Measurements from ENCODE around the gene ETV2. TPM values are rescaled to one million over a fixed set of nuclear protein-coding genes. Genes with fewer than 3 reads are reported as not detected.
"Not testable (repeated sequence)": the region's sequence is repeated elsewhere in the genome, so short reads cannot be mapped to it uniquely, and the experiment has no call there.

Gene ETV2
- total RNA-seq, 1 donor: 0.36 TPM

- Histone ChIP-seq H3K27me3 (ENCODE audit: insufficient read depth, low read length) (no peaks in the 10 kb centered on the region), H3K4me3 (ENCODE audit: insufficient read depth, low read length) (peak within 1 kb of the TSS; percentile 88), H4K20me1 (ENCODE audit: insufficient read depth, low read length) (peaks cover 9% of the 10 kb centered on the region), H3K79me2 (ENCODE audit: insufficient read depth, low read length) (peaks cover 32% of the 10 kb centered on the region), H3K27ac (ENCODE audit: low read depth, low read length) (peak within 1 kb of the TSS; percentile 74), H3K9me3 (ENCODE audit: low read depth, low read length) (no peaks in the 10 kb centered on the region), H2AFZ (ENCODE audit: low read length) (peak within 1 kb of the TSS; percentile 90), H3K36me3 (ENCODE audit: insufficient read depth, low read length) (peaks cover 15% of the 10 kb centered on the region), H3K4me1 (ENCODE audit: insufficient read depth, low read length) (peaks cover 11% of the 10 kb centered on the region), H3K4me2 (ENCODE audit: insufficient read depth, low read length) (peak within 1 kb of the TSS; percentile 99)
- DNase-seq (ENCODE audit: insufficient read length, low spot score, missing footprints): peak; percentile 100
- no peak for TF ChIP-seq CTCF (IDR thresholded peaks at IDR 0.05; ENCODE audit: extremely low read depth, low read depth, low read length)
These were observed 6.7 kb downstream of the ETV2 start, which contains the start of gene COX6B1 for GRCh38 chr19:35648017-35648961. COX6B1 (plus strand) TSS chr19:35648323; CDS start chr19:35651244, 2,921 bp downstream.

GRCh38 chr19:35650581-35650980, 9.0 kb downstream of the ETV2 start:
- Histone ChIP-seq H3K4me2 (ENCODE audit: insufficient read depth, low read length) (no peak overlapping the region), H3K4me1 (ENCODE audit: insufficient read depth, low read length) (peaks cover 6% of the 10 kb centered on the region), H3K9me3 (ENCODE audit: low read depth, low read length) (no peaks in the 10 kb centered on the region), H2AFZ (ENCODE audit: low read length) (no peak overlapping the region), H3K4me3 (ENCODE audit: insufficient read depth, low read length) (no peak overlapping the region), H3K79me2 (ENCODE audit: insufficient read depth, low read length) (peaks cover 32% of the 10 kb centered on the region), H3K27ac (ENCODE audit: low read depth, low read length) (no peak overlapping the region), H4K20me1 (ENCODE audit: insufficient read depth, low read length) (peaks cover 11% of the 10 kb centered on the region), H3K36me3 (ENCODE audit: insufficient read depth, low read length) (peaks cover 33% of the 10 kb centered on the region), H3K27me3 (ENCODE audit: insufficient read depth, low read length) (no peaks in the 10 kb centered on the region)
- TF ChIP-seq CTCF (IDR thresholded peaks at IDR 0.05; ENCODE audit: extremely low read depth, low read depth, low read length): no peak
- DNase-seq (ENCODE audit: insufficient read length, low spot score, missing footprints): peak; percentile 39

- not testable (repeated sequence) for H2AFZ ChIP-seq (ENCODE audit: low read length); H3K27me3 ChIP-seq (ENCODE audit: insufficient read depth, low read length); H3K27ac ChIP-seq (ENCODE audit: low read depth, low read length); DNase-seq (ENCODE audit: insufficient read length, low spot score, missing footprints); H3K4me1 ChIP-seq (ENCODE audit: insufficient read depth, low read length); H3K9me3 ChIP-seq (ENCODE audit: low read depth, low read length); H3K4me3 ChIP-seq (ENCODE audit: insufficient read depth, low read length); H3K4me2 ChIP-seq (ENCODE audit: insufficient read depth, low read length)
- Histone ChIP-seq H4K20me1 (ENCODE audit: insufficient read depth, low read length) (peaks cover 20% of the 10 kb centered on the region), H3K36me3 (ENCODE audit: insufficient read depth, low read length) (peaks cover 63% of the 10 kb centered on the region), H3K79me2 (ENCODE audit: insufficient read depth, low read length) (peaks cover 17% of the 10 kb centered on the region)
These were observed 13.3 kb downstream of the ETV2 start for GRCh38 chr19:35654828-35655227.

- Histone ChIP-seq H3K27me3 (ENCODE audit: insufficient read depth, low read length) (no peaks in the 10 kb centered on the region), H4K20me1 (ENCODE audit: insufficient read depth, low read length) (peaks cover 18% of the 10 kb centered on the region), H3K36me3 (ENCODE audit: insufficient read depth, low read length) (peaks cover 63% of the 10 kb centered on the region), H3K4me1 (ENCODE audit: insufficient read depth, low read length) (no peaks in the 10 kb centered on the region), H3K9me3 (ENCODE audit: low read depth, low read length) (no peaks in the 10 kb centered on the region), H3K79me2 (ENCODE audit: insufficient read depth, low read length) (peaks cover 9% of the 10 kb centered on the region), H2AFZ (ENCODE audit: low read length) (no peak overlapping the region), H3K4me3 (ENCODE audit: insufficient read depth, low read length) (no peak overlapping the region), H3K27ac (ENCODE audit: low read depth, low read length) (no peak overlapping the region), H3K4me2 (ENCODE audit: insufficient read depth, low read length) (no peak overlapping the region)
- no peak for DNase-seq (ENCODE audit: insufficient read length, low spot score, missing footprints)
- no peak for TF ChIP-seq CTCF (IDR thresholded peaks at IDR 0.05; ENCODE audit: extremely low read depth, low read depth, low read length)
These were observed 14.1 kb downstream of the ETV2 start for GRCh38 chr19:35655600-35655999.

Measured in osteoblast (primary cell).